ENCODE data around the gene PDZD4.
A peak's percentile ranks its signal among the peaks of the same experiment; 100 is the strongest.
"Not testable (repeated sequence)": the region's sequence is repeated elsewhere in the genome, so short reads cannot be mapped to it uniquely, and the experiment has no call there.

Gene PDZD4

DNA sequence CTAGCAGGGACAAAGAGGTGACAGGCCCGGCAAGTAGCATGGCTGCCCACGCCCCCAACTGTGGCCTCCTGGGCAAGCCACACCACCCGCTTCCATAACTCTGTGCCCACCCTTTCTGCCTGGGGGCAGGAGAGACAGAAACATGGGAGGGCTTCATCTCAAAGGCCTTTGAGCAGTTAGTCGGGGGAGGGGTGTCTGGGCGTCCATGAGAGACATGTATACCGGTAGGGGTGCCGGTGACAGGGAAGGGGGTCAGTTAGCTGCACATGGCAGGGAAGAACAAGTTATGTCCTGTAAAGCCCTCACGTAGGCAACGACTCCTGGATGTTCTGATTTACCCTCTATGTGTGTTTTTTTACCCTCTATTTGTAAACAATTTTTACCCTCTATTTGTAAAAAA, 9.3 kb downstream of the PDZD4 start:
- Histone ChIP-seq H3K36me3 (ENCODE audit: control insufficient read depth, insufficient read depth, low read length) (no peaks in the 10 kb centered on the region), H3K27me3 (replicated peaks; ENCODE audit: control insufficient read depth, insufficient read depth, low read length, poor library complexity, severe bottlenecking) (no peaks in the 10 kb centered on the region), H3K4me1 (ENCODE audit: control insufficient read depth, insufficient read depth, low read length, poor library complexity, severe bottlenecking) (peaks cover 33% of the 10 kb centered on the region), H3K27ac (ENCODE audit: insufficient read depth, low read length, poor library complexity, severe bottlenecking) (no peak overlapping the region), H3K9me3 (ENCODE audit: control insufficient read depth, low read length) (no peaks in the 10 kb centered on the region), H3K4me3 (ENCODE audit: insufficient read depth, low read depth, low read length, poor library complexity, severe bottlenecking) (no peak overlapping the region)
- DNase-seq: no peak

DNA sequence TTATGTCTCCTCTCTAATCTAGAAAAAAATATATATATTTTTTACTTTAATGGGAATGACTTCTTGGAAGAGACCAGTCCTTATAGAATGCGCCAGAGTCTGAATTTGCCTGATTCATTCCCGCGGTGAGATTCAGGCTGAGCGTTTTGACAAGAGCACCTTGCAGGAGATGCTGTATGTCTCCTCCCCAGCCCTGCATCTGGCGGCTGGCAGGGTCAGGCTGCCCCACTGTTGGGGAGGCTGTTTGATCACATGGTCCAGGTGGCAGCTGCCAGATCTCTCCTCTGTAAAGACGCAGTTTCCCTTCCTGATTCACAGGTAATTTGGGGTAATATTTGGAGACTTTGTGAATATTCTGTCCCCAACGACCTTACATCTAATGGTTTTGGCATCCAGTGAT, 9.7 kb downstream of the PDZD4 start:
- peaks cover 33% of the 10 kb centered on the region for H3K4me1 ChIP-seq (ENCODE audit: control insufficient read depth, insufficient read depth, low read length, poor library complexity, severe bottlenecking)
- H3K27ac ChIP-seq (ENCODE audit: insufficient read depth, low read length, poor library complexity, severe bottlenecking): no peak overlapping the region
- H3K9me3 ChIP-seq (ENCODE audit: control insufficient read depth, low read length): no peaks in the 10 kb centered on the region
- DNase-seq: no peak
- no peaks in the 10 kb centered on the region for H3K27me3 ChIP-seq (replicated peaks; ENCODE audit: control insufficient read depth, insufficient read depth, low read length, poor library complexity, severe bottlenecking)
- H3K4me3 ChIP-seq (ENCODE audit: insufficient read depth, low read depth, low read length, poor library complexity, severe bottlenecking): no peak overlapping the region
- no peaks in the 10 kb centered on the region for H3K36me3 ChIP-seq (ENCODE audit: control insufficient read depth, insufficient read depth, low read length)

DNA sequence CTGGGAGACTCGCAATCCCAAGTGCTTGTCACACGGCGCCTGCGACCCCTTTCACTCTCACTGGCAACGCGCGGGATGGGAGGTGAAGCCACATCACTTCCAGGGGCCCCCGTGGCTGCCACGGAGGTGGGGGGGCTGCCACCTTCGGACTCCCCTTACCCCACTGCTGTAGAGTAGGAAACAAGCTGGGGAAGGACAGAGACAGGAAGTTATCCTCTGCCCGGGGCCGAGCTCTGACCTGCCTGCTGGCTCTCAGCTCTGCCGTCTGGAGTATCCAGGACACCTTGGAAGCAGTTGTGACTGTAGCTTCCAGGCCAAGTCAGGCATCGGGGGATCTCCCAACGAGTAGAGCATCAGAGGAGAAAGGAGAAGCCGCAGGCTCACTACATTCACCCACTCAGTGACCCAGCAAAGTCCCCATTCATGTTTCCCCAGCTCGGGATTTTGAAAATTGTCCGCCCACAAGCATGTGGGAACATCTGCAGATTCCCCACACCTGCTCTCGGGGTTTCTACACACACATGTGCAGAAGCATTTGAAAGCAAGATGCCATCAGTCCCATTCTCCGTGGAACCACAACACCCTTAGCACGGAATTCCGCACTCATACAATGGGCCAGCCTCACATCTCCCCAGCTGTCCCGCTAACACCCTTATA, 10.8 kb downstream of the PDZD4 start:
- H3K27me3 ChIP-seq (replicated peaks; ENCODE audit: control insufficient read depth, insufficient read depth, low read length, poor library complexity, severe bottlenecking): no peaks in the 10 kb centered on the region
- H3K27ac ChIP-seq (ENCODE audit: insufficient read depth, low read length, poor library complexity, severe bottlenecking): no peak overlapping the region
- no peaks in the 10 kb centered on the region for H3K9me3 ChIP-seq (ENCODE audit: control insufficient read depth, low read length)
- peak overlapping the region; percentile 33 for H3K4me3 ChIP-seq (ENCODE audit: insufficient read depth, low read depth, low read length, poor library complexity, severe bottlenecking)
- no peak for DNase-seq
- H3K4me1 ChIP-seq (ENCODE audit: control insufficient read depth, insufficient read depth, low read length, poor library complexity, severe bottlenecking): peaks cover 33% of the 10 kb centered on the region
- H3K36me3 ChIP-seq (ENCODE audit: control insufficient read depth, insufficient read depth, low read length): no peaks in the 10 kb centered on the region

DNA sequence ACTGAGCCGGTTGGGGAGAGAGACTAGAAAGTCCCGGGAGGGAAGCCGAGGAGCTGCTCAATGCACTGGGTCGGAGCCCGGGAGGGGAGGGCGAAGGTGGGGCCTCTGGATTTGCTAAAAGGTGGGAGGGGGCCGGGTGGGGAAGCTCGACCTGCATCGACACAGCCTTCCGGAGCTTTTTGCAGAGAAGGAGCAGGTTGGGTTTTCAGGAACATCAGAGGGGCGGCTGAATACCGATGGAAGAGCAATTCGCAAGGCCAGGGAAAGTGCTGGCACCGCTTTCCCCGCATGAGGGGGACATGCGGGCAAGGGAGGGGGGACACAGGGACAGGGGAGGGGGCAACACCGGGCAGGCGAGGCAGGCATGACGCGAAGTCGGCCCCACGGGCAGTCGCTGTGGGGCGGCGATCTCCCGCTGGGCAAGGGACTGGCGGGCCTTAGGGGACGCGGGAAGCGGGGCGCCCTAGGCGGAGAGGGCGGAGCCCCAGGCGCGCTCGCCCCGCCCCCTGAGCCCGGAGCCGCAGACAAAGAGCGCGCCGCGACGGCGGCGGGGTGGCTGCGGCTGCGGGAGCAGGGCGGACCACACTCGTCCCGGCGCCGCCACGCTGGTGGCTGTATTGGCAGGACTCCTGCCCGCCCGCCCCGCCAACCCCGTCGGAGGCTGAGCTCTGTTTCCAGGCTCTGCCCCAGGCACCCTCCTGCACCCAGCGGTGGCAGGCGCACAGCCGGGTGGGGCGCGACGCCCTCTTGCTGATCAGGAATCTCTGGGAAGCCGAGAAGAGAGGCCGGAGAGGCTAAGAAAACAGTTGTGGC, 11.6 kb downstream of the PDZD4 start:
- DNase-seq: peak; percentile 41 to 49 (median 48)
- no peak overlapping the region for H3K27ac ChIP-seq (ENCODE audit: insufficient read depth, low read length, poor library complexity, severe bottlenecking)
- peaks cover 33% of the 10 kb centered on the region for H3K4me1 ChIP-seq (ENCODE audit: control insufficient read depth, insufficient read depth, low read length, poor library complexity, severe bottlenecking)

DNA sequence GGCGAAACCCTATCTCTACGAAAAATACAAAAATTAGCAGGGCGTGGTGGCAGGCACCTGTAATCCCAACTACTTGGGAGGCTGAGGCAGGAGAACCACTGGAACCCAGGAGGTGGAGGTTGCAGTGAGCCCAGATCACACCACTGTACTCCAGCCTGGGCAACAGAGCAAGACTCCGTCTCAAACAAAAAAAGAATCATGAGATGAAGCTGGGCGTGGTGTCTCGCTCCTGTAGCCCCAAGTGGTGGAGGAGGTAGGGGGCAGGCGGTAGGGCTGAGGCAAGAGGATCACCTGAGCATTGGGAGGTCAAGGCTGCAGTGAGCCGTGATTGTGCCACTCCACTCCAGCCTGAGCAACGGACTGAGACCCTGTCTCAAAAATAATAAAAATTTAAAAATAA, 12.3 kb downstream of the PDZD4 start:
- not testable (repeated sequence) for H3K27ac ChIP-seq (ENCODE audit: insufficient read depth, low read length, poor library complexity, severe bottlenecking); H3K36me3 ChIP-seq (ENCODE audit: control insufficient read depth, insufficient read depth, low read length); H3K9me3 ChIP-seq (ENCODE audit: control insufficient read depth, low read length); H3K27me3 ChIP-seq (replicated peaks; ENCODE audit: control insufficient read depth, insufficient read depth, low read length, poor library complexity, severe bottlenecking); H3K4me3 ChIP-seq (ENCODE audit: insufficient read depth, low read depth, low read length, poor library complexity, severe bottlenecking); DNase-seq
- peaks cover 33% of the 10 kb centered on the region for H3K4me1 ChIP-seq (ENCODE audit: control insufficient read depth, insufficient read depth, low read length, poor library complexity, severe bottlenecking)

More for the DNA sequence above, 11.6 kb downstream of the PDZD4 start:
- H3K9me3 ChIP-seq (ENCODE audit: control insufficient read depth, low read length): no peaks in the 10 kb centered on the region
- no peaks in the 10 kb centered on the region for H3K36me3 ChIP-seq (ENCODE audit: control insufficient read depth, insufficient read depth, low read length)
- no peaks in the 10 kb centered on the region for H3K27me3 ChIP-seq (replicated peaks; ENCODE audit: control insufficient read depth, insufficient read depth, low read length, poor library complexity, severe bottlenecking)
- H3K4me3 ChIP-seq (ENCODE audit: insufficient read depth, low read depth, low read length, poor library complexity, severe bottlenecking): peak overlapping the region; percentile 33

DNA sequence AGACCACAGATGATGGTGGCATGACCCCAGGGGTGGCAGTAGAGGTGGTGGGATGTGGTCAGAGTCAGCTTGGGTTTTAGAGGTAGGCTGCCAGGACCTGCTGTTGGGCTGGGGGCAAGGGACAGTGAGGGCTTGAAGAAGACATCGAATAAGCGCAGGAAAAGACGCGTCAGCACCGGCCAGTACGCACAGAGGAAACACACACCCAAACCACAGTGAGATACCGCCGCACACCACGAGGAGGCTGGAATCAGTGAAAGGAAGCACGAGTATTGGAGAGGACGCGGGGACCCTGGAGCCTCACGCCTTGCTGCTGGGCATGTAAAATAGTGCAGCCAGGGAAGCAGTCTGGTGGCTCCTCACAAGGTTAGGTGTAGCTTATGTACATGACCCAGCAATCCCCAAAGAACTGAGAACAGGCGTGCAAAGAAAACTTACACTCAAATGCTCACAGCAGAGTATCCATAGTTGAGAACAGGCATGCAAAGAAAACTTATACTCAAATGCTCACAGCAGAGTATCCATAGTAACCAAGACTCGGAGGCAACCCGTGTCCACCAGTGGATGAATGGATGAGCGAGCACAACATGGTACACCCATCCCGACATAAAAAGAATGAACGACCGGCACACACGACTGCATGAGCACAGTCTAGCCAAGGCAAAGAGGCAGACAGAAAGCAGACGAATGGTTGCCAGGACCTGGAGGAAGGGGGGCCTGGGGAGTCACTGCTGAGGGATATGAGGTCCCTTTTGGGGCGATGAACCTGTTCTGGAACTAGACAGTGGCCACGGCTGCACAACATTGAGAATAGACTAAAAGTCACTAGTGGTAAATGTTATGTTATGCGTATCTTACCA, 13.3 kb downstream of the PDZD4 start:
- peak in 2 of 3 donors; percentile 14 to 19 for DNase-seq

DNA sequence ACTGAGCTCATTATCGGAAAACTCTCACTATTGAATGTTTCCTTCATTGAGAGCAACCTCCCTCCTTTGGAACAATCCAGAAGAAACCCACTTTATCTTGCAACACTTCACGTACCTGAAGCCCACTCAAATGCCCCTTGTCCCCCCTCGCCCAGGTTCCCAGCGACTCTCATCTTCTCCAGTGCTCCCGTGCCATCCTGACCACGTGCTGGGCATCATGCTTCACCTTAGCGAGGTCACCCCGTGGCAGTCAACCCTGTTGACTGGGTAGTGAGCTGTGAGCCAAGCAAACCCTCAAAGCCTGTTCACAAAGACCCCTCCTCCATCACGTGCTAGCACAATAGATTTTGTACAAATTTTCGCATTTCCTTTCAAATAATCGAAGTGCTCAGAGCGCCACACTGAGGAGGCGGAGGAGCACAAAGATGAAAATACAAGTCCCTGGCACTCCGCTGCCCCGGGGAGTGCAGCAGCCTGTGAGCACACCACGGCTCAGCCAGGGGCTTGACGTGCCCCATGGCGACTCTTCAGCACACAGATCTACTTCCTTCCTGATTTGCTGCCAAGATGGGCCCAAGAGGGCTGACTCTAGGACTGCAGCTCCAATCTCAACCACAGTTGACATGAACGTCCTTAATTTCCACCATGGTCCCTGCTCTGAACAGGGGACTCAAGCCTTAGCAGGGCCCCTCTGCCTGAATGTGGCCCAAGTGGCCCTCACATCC, 15.6 kb downstream of the PDZD4 start:
- no peak for DNase-seq
- no peaks in the 10 kb centered on the region for H3K27me3 ChIP-seq (replicated peaks; ENCODE audit: control insufficient read depth, insufficient read depth, low read length, poor library complexity, severe bottlenecking)

More for the DNA sequence above, 13.3 kb downstream of the PDZD4 start:
- no peaks in the 10 kb centered on the region for H3K36me3 ChIP-seq (ENCODE audit: control insufficient read depth, insufficient read depth, low read length)
- H3K9me3 ChIP-seq (ENCODE audit: control insufficient read depth, low read length): no peaks in the 10 kb centered on the region
- H3K4me1 ChIP-seq (ENCODE audit: control insufficient read depth, insufficient read depth, low read length, poor library complexity, severe bottlenecking): peaks cover 28% of the 10 kb centered on the region
- H3K4me3 ChIP-seq (ENCODE audit: insufficient read depth, low read depth, low read length, poor library complexity, severe bottlenecking): peak overlapping the region; percentile 7
- H3K27me3 ChIP-seq (replicated peaks; ENCODE audit: control insufficient read depth, insufficient read depth, low read length, poor library complexity, severe bottlenecking): no peaks in the 10 kb centered on the region
- H3K27ac ChIP-seq (ENCODE audit: insufficient read depth, low read length, poor library complexity, severe bottlenecking): no peak overlapping the region

DNA sequence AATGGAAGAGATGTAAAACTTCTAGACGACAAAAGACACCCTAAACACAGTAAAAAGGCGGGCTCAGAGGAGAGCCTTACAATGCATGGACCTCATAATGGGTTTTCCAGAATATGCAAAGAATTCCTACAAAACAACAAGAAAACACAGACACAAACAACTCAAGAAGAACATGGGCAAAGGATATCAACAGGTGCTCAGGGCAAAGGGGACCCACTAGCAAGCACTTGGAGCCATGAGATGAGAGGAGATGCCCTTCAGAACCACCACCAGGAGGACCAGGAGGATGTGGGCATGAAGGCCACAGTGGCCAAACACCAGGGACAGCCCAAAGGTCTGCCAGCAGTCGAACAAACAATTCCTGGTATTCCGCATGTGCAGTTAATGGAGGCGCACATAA, 17.2 kb downstream of the PDZD4 start:
- Histone ChIP-seq H3K36me3 (ENCODE audit: control insufficient read depth, insufficient read depth, low read length) (no peaks in the 10 kb centered on the region), H3K27ac (ENCODE audit: insufficient read depth, low read length, poor library complexity, severe bottlenecking) (no peak overlapping the region), H3K4me1 (ENCODE audit: control insufficient read depth, insufficient read depth, low read length, poor library complexity, severe bottlenecking) (peaks cover 10% of the 10 kb centered on the region), H3K27me3 (replicated peaks; ENCODE audit: control insufficient read depth, insufficient read depth, low read length, poor library complexity, severe bottlenecking) (no peaks in the 10 kb centered on the region), H3K4me3 (ENCODE audit: insufficient read depth, low read depth, low read length, poor library complexity, severe bottlenecking) (no peak overlapping the region), H3K9me3 (ENCODE audit: control insufficient read depth, low read length) (no peaks in the 10 kb centered on the region)
- no peak for DNase-seq

More for the DNA sequence above, 15.6 kb downstream of the PDZD4 start:
- Histone ChIP-seq H3K27ac (ENCODE audit: insufficient read depth, low read length, poor library complexity, severe bottlenecking) (no peak overlapping the region), H3K36me3 (ENCODE audit: control insufficient read depth, insufficient read depth, low read length) (no peaks in the 10 kb centered on the region), H3K4me3 (ENCODE audit: insufficient read depth, low read depth, low read length, poor library complexity, severe bottlenecking) (no peak overlapping the region), H3K9me3 (ENCODE audit: control insufficient read depth, low read length) (no peaks in the 10 kb centered on the region), H3K4me1 (ENCODE audit: control insufficient read depth, insufficient read depth, low read length, poor library complexity, severe bottlenecking) (peaks cover 17% of the 10 kb centered on the region)

DNA sequence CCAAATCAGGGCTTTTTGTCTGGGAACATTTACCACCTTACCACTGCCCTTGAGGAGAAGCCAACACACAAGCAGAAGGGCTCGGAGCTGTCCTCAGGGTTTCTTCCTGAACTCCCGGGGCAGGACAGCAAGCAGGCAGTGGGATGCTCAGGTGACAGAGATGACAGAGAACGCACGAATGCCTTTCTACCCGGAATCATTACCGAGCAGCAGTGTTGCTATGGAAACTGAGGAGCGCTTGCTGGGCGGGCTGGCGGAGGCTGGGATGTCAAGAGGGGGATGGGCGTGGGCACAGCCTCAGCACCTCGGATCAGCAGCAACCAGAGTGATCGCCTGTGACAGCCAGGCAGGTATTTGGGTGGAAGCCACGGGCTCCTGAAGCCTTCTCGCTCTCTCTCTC, 18.1 kb downstream of the PDZD4 start:
- H3K9me3 ChIP-seq (ENCODE audit: control insufficient read depth, low read length): no peaks in the 10 kb centered on the region
- no peak for DNase-seq
- H3K27ac ChIP-seq (ENCODE audit: insufficient read depth, low read length, poor library complexity, severe bottlenecking): no peak overlapping the region
- H3K4me1 ChIP-seq (ENCODE audit: control insufficient read depth, insufficient read depth, low read length, poor library complexity, severe bottlenecking): peaks cover 9% of the 10 kb centered on the region
- H3K27me3 ChIP-seq (replicated peaks; ENCODE audit: control insufficient read depth, insufficient read depth, low read length, poor library complexity, severe bottlenecking): no peaks in the 10 kb centered on the region
- H3K4me3 ChIP-seq (ENCODE audit: insufficient read depth, low read depth, low read length, poor library complexity, severe bottlenecking): no peak overlapping the region
- no peaks in the 10 kb centered on the region for H3K36me3 ChIP-seq (ENCODE audit: control insufficient read depth, insufficient read depth, low read length)
